NCI-H524 (cell line): ENCODE results near the gene KCTD2.
A peak's percentile ranks its signal among the peaks of the same experiment; 100 is the strongest.
"Not testable (repeated sequence)": the region's sequence is repeated elsewhere in the genome, so short reads cannot be mapped to it uniquely, and the experiment has no call there.

Experiments used
- DNase-seq, 2 experiments: peaks; one replicate each; lab custom pipeline; 2025; lab: John Stamatoyannopoulos, UW

Gene KCTD2

DNA sequence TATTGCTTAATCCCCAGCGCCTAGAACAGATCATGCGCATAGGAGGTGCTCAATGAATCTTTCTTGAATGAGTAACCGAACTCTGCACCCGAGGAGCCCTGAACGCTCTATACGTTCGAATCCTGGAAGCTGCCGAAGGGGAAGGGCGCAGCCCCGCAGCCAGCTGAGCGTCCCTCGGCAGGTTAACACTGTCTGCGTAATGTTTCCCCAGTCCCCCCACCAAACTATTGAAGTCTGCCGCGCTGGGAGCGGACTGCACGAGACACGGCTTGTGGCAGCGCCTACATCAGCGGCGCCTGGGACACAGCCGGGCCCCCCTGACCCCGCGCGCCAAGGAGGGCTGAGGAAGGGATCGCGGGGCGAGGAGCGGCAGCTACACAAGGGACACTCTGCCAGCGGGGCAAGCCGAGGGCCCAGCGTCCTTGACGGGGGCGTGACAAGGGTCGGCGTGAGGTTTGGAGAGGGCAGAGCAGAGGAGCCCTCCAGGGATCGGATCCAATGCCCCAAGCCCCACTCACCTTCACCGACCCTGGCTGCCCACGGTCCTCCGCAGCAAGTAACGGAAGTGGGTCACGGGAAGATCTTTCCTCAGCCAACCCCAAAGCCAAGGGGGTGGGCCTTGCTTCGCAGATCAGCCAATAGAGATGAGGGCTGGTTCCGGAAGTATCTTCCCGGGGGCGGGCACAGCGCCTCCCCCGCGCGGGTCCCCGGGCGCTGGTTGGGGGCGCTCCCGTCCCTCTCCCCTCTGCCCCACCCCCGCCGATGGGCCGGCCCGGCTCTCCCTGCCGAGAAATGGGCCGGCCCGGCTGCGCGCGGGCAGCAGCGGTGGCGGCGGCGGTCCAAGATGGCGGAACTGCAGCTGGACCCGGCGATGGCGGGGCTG lies at the start of gene KCTD2, which contains the start of gene ATP5PD:
TSS of gene KCTD2 (plus strand) at position 819 of the 883 bp plus-strand sequence. CDS start at position 845, 26 bp downstream.
TSS of gene ATP5PD (minus strand) at position 563 of the 883 bp plus-strand sequence. CDS start 4,319 bp downstream, outside the sequence.
- DNase-seq = peak; percentile 99 to 100

GRCh38 chr17:74998783-74999182 lies 48.2 kb upstream of the KCTD2 start:
- no peak for DNase-seq

- no peak for DNase-seq
Measured at GRCh38 chr17:74999523-74999922, 47.5 kb upstream of the KCTD2 start.

DNA sequence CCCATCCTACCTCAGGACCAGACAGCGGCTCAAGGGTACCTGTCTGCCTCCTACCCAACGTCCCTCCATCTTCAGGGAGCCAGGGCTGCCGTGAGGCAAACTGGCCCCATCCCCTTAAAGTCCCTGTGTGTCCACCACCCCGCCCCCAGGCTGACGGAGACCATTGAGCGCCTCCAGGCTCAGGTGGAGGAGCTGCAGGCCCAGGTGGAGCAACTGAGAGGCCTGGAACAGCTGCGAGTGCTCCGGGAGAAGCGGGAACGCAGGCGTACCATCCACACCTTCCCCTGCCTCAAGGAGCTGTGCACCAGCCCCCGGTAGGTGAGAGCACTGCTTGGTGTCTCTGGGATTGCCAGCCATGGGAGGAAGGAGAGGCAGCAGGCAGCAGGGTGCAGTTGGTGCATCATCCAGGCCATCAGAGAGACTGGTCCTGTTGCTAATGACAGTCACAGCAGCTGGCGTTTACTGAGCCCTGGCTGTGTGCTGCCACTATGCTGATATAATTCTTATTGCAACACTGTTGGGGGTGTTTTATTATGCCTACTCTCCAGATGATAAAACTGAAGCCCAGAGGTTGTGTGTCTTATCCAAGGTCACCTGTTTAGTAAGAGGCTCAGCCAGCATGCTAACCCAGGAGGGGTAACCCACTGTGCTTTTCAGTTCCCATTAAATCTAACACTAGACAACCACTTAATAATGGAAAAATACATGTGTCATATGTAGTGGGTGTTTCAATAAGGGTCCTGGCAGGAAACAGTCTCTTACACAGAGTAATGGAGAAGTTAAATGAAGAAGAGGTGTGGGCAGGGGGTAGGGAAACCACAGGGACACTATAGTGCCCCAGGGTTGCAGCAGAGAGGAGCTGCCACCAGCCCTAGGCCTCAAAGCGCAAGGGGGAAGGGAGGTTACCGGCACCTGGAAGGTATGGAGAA lies 44.8 kb upstream of the KCTD2 start:
- no peak for DNase-seq

DNA sequence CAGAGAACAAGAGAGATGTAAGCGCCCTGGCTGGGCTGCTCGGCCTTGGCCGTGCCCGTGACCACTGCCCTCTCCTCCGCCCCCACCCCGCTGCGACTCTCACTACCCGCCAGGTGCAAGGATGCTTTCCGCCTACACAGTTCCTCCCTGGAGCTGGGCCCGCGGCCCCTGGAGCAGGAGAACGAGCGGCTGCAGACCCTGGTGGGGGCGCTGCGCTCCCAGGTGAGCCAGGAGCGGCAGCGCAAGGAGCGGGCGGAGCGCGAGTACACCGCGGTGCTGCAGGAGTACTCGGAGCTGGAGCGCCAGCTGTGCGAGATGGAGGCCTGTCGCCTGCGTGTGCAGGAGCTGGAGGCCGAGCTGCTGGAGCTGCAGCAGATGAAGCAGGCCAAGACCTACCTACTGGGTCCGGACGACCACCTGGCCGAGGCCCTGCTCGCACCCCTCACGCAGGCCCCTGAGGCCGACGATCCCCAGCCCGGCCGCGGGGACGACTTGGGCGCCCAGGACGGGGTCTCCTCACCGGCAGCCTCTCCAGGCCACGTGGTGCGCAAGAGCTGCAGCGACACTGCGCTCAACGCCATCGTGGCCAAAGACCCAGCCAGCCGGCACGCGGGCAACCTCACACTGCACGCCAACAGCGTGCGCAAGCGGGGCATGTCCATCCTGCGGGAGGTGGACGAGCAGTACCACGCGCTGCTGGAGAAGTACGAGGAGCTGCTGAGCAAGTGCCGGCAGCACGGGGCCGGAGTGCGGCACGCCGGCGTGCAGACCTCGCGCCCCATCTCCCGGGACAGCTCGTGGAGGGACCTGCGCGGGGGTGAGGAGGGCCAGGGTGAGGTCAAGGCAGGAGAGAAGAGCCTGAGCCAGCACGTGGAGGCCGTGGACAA lies 43.7 kb upstream of the KCTD2 start:
- DNase-seq = no peak

GRCh38 chr17:75003957-75004355 lies 43.1 kb upstream of the KCTD2 start:
- DNase-seq = no peak

- no peak for DNase-seq
Measured at GRCh38 chr17:75004371-75004770, 42.7 kb upstream of the KCTD2 start.

GRCh38 chr17:75005291-75005690 lies 41.7 kb upstream of the KCTD2 start:
- no peak for DNase-seq

- DNase-seq = not testable (repeated sequence)
Measured at GRCh38 chr17:75006084-75006483, 40.9 kb upstream of the KCTD2 start.

GRCh38 chr17:75006653-75007052 lies 40.4 kb upstream of the KCTD2 start:
- no peak for DNase-seq

DNA sequence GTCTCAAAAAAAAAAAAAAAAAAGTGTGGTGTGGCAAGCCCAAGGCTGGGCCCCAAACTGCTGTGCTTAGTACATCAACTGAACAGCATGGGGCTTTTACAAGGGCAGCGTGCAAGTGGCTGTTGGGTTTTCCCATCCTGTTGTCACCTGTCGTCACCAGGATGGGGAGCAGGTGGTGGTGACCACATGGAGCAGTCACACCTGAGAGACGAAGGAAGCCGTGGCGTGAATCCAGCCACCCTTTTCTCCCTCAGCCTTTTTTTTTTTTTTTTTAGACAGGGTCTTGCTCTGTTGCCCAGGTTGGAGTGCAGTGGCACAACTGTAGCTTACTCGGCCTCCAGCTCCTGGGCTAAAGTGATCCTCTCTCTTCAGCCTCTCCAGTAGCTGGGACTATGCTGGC lies 38.7 kb upstream of the KCTD2 start:
- DNase-seq = no peak

DNA sequence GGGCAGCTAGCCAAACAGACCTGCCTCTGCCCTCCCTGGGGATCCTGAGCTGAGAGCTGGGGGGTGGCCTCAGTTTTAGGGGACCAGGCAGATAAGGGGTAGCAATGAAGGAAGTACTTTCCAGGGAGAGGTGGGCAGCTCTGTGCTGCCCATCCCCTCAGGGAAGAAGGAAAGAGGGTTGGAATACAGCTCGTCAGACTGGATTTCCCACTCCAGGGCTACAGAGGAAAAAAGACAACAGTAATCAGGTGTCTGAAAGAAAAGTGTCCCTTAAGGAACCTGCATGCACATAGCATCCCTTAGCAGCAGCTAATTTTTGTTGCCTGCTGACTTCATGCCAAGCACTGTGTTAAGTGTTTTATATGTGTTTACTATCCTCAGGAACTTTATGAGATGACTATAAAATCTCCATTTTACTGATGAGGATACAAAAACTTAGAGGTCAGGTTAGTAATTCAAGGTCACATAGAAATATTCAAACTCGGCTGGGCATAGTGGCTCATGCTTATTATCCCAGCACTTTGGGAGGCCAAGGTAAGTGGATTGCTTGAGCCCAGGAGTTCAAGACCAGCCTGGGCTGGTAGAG lies 37.8 kb upstream of the KCTD2 start:
- DNase-seq = no peak

DNA sequence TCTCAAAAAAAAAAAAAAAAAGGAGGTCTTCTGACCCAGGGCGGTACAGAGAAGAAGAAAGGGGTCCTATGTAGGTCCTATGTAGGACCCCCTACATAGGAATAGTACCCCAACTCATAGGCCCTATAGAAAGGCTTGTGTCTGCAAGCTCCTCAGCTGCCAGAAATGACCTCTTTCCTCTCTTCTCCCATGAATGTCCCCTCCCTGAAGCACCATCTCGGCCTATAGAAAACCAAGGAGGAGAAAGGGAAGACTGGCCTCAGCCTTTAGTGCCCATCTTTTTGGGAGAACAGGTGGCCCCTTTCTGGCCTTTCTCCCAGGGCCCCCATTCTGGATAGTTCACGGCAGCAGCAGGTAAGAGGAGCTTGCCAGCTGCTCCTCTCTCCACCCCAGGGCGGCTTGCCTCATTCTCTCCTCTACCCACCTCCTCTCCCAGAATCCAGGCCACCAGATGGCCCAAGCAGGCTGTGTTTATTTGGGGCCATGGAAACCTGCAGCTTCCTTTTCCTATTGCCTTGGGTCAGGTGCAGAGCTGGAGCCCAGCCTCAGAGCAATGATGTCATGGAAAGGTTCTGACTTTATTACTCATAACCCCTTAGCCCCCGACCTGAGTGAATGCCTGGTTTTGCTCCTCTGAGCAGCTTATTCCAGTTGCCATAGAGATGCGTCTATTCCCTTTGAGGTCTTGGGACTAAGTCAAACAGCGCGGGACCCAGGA lies 36.2 kb upstream of the KCTD2 start:
- DNase-seq = peak; percentile 98 to 99

DNA sequence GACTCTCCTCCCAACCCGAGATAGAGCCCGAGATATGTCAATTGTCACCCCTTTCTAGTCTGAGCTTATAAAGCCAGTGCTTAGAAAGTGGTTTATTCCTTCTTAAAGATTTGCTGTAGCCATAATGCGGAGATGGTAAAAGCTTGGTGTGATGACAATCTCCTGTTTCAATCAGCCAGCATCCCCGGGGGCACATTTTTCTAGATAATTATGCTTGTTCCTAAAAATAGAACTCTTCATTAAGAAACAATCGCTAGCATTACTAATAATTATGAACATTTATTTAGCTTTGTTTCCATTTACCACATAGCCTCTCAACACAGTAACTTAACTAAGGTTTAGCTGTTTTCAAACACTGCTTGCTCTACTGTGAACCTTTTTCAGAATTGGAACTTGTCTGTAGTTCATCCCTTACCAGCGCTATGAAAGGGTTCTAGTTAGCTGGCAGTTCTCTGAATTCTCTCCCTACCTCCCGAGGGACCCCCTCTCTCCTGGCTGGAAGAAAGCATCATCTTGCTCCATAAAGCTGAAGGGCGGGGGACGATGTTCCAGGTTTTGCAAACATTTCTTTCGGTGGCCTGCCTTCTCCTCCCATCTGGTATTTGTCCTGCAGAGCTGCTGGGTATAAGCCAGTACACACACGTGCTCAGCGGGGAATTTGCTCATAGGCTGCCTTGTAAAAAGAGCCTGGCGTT lies 35.5 kb upstream of the KCTD2 start:
- DNase-seq = peak; percentile 67 to 76

DNA sequence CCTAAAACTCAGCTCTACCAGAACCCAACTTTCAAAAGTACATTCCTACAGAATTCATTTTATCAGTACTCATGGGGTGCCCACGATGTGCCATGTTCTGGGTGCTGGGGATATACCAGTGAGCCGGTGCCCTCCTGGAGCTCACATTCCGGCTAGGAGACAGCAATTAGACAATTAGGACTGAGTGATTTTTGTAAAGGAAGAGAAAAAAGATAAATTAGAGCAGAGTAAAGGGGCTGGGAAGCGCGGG lies 35.0 kb upstream of the KCTD2 start:
- no peak for DNase-seq

DNA sequence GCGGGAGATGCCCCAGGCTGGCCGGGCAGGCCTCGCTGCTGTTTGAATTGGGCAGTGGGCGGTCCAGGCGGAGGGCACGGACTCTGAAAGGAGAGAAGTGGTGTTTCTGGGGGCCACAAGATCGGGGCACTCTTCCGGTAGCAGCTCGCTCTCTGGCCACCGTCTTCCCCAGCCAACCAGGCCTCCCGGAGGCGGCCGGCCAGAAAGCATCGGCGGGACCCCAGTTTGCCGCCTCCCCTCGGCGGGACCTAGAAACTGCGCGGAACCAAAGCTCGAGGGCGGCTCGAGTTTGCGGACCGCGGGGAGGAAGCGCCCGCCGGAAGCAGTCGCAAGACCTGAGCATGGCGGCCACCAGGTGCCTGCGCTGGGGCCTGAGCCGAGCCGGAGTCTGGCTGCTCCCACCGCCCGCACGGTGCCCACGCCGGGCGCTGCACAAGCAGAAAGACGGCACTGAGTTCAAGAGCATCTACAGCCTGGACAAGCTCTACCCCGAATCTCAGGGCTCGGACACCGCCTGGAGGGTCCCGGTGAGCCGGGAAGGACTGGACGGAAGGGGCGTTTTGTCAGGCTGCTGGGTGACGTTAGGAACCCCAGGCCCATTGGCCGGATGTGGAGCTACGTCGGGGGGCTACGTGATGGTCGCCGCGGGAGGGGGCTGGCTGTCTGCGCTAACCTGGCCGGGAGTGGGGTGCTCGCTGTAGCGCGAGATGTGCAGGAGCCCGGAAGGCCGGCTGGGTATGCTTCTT lies 34.5 kb upstream of the KCTD2 start, which contains the start of gene MRPL58:
TSS of gene MRPL58 (plus strand) at position 325 of the 746 bp plus-strand sequence. CDS start at position 342, 17 bp downstream.
- peak; percentile 97 to 98 for DNase-seq

DNA sequence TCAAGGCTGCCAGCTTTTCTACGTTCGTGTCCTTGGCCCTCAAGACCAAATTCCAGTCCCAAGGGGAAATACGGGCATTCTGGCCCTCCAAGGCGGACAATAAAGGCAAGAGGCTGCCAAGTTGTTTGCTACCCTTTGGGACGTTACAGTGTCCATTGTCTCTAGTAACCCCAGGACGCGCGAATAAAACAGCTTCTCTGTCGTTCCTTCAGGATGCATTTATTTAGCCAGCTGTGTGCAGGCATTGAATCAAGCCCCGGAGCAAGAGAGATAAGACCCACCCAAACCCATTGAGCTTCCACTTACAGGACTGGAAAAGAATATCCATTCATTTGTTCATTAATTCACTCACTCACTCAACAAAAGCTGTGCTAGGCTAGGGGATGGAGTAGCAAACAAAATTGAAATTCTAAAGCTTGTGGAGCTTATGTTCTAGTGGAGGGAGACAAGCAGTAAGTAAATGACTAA lies 33.9 kb upstream of the KCTD2 start:
- no peak for DNase-seq

DNA sequence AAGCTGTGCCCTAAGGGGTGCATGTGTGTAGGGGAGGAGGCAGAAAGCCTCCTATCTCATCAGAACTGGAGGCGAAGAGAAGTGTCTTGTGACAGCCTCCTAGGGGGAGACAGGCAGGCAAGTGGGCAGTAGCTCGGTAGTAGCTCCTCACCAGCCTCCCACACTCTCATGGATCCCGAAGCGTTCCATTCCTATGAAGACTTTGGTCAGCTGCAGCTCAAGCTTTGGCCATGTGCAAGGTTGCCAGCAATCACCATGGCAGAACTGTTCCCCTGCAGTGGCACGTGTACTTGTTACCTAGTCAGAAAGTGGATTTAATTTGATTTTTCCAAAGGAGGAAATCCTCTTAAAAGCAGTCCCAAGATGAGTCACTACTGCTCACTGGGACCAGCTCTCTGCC lies 27.9 kb upstream of the KCTD2 start:
- DNase-seq = no peak

DNA sequence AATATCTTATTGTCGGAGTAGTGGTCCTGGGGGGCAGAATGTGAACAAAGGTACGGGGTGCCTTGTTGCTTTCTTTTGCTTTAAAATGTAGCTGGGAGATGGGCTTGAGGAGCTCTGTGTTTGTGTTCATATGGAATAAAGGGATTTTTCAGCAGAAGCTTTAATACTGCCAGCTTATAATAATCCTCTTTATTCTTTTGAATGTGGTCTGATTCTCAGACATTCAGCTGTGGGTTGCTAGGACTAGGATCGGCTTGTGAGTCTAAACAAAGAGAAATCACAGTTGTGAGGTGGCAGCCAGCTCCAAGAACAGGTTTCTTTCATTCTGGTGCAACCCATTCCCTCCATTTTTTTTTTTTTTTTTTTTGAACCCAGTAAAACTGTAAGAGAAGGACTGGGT lies 27.3 kb upstream of the KCTD2 start:
- DNase-seq = no peak
